Measurements from ENCODE around the gene JMJD4.
"Not testable (repeated sequence)": the region's sequence is repeated elsewhere in the genome, so short reads cannot be mapped to it uniquely, and the experiment has no call there.

JMJD4 gene

GRCh38 chr1:227701631-227702030, 33.5 kb downstream of the JMJD4 start:
- not testable (repeated sequence) for DNase-seq (ENCODE audit: low read depth in 2 of 3, low spot score in 1 of 3)

GRCh38 chr1:227697321-227697864, 37.7 kb downstream of the JMJD4 start:
- DNase-seq (ENCODE audit: low read depth in 2 of 3, low spot score in 1 of 3) = no peak

DNA sequence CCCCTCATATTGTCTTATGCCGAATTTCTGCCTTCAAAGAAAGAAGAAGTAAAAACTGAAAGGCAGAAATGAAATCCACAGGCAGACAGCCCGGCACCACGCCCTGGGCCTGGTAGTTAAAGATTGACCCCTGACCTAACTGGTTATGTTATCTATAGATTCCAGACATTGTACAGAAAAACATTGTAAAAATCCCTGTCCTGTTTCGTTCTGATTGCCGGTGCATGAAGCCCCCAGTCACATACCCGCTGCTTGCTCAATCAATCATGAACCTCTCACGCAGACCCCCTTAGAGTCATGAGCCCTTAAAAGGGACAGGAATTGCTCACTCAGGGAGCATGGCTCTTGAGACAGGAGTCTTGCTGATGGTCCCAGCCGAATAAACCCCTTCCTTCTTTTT, 49.3 kb downstream of the JMJD4 start:
- DNase-seq (ENCODE audit: low read depth in 2 of 3, low spot score in 1 of 3) = no peak

All from stimulated activated CD4-positive, alpha-beta T cell treated with anti-CD3 and anti-CD28 coated beads, Interleukin-12 subunit alpha, Interleukin-12 subunit beta, amount 100 ng/mL, for 48 hours (primary cell).